ENCODE results near the gene EFEMP2. TPM values are rescaled to one million over a fixed set of nuclear protein-coding genes. Genes with fewer than 3 reads are reported as not detected.
A peak's percentile ranks its signal among the peaks of the same experiment; 100 is the strongest.

The EFEMP2 gene
- polyA plus RNA-seq, 1 donor (not counting 4 experiments of a cell fraction or from before 2014, with no cell fraction given), result 4.8 TPM

DNA sequence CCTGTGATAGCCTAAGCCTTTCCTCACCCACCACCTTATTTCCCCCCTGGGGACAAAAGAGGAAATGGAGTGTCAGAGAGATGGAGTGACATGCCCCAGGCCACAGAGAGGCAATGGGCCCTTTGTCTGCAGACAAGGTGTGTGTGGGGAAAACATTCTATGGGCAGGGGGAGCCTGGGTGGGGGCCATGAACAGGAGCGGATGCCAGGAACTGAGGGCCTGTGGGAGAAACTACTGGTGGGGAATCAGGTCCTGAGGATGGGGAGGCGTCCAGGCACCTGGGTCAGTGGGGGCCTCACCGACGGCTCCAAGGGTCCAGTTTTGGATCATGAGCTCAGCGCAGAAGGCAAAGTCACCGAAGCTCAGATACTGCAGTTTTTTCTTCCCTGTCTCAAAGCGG is 12.6 kb upstream of the EFEMP2 start:
- H3K36me3 ChIP-seq (ENCODE audit: control insufficient read depth in 2 of 2, extremely low read depth in 1 of 2, insufficient read depth in 2 of 2, low read length in 2 of 2), result peaks cover 31 to 46% of the 10 kb centered on the region in 2 experiments

DNA sequence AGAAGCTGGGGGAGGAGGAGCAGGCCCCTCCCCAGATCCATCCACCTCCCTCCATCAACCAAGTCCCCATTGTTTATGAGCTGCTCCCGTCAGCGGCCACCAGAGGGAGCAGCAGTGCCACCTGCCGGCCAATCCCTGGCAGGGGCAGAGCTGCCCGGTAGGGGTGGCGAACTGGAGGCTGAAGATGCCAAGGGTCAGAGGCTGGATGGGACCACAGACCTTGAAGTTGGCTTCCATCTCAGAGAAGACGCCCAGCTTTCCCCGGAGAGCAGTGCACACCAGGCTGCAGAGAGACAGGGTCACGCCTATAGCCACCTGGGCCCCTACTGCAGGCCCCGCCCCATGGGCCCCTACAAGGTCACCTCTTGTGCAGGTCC is 12.1 kb upstream of the EFEMP2 start:
- Histone ChIP-seq H3K79me2 (ENCODE audit: control insufficient read depth, insufficient read depth, low read length) (peaks cover 17% of the 10 kb centered on the region), H4K20me1 (ENCODE audit: control insufficient read depth, extremely low read depth, insufficient read depth, low read length) (no peaks in the 10 kb centered on the region), H3K27me3 (ENCODE audit: control insufficient read depth, extremely low read depth, insufficient read depth, low read length) (no peaks in the 10 kb centered on the region), H3K4me2 (ENCODE audit: control insufficient read depth, extremely low read depth, insufficient read depth, low read depth, low read length) (no peak overlapping the region), H3K4me1 (ENCODE audit: control insufficient read depth, extremely low read depth, insufficient read depth, low read length) (peaks cover 18% of the 10 kb centered on the region), H3K36me3 (ENCODE audit: control insufficient read depth in 2 of 2, extremely low read depth in 1 of 2, insufficient read depth in 2 of 2, low read length in 2 of 2) (peaks cover 31 to 46% of the 10 kb centered on the region in 2 experiments), H3K9me3 (ENCODE audit: control insufficient read depth, low read depth, low read length) (no peaks in the 10 kb centered on the region), H3K9me1 (ENCODE audit: control insufficient read depth, extremely low read depth, insufficient read depth, low read length) (no peaks in the 10 kb centered on the region), H3K27ac (ENCODE audit: control insufficient read depth, insufficient read depth, low read length) (no peak overlapping the region), H3K9ac (ENCODE audit: control insufficient read depth, extremely low read depth, insufficient read depth, low read length) (no peak overlapping the region), H3K4me3 (ENCODE audit: control insufficient read depth in 2 of 3, extremely low read depth in 1 of 3, insufficient read depth in 2 of 3, low read depth in 1 of 3, low read length in 3 of 3) (no peak overlapping the region), H2AFZ (ENCODE audit: control insufficient read depth, low read length) (no peak overlapping the region)
- TF ChIP-seq EZH2 (IDR thresholded peaks at IDR 0.05; ENCODE audit: low read length), result no peak
- TF ChIP-seq, protein P1, sequence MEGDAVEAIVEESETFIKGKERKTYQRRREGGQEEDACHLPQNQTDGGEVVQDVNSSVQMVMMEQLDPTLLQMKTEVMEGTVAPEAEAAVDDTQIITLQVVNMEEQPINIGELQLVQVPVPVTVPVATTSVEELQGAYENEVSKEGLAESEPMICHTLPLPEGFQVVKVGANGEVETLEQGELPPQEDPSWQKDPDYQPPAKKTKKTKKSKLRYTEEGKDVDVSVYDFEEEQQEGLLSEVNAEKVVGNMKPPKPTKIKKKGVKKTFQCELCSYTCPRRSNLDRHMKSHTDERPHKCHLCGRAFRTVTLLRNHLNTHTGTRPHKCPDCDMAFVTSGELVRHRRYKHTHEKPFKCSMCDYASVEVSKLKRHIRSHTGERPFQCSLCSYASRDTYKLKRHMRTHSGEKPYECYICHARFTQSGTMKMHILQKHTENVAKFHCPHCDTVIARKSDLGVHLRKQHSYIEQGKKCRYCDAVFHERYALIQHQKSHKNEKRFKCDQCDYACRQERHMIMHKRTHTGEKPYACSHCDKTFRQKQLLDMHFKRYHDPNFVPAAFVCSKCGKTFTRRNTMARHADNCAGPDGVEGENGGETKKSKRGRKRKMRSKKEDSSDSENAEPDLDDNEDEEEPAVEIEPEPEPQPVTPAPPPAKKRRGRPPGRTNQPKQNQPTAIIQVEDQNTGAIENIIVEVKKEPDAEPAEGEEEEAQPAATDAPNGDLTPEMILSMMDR (optimal IDR thresholded peaks at IDR 0.05 in 1 of 3, IDR thresholded peaks at IDR 0.05 in 1 of 3, conservative IDR thresholded peaks at IDR 0.05 in 1 of 3; ENCODE audit: extremely low read depth in 1 of 3, insufficient read depth in 2 of 3, low read length in 3 of 3), result peak; percentile 99 to 100 (median 99)
- FAIRE-seq (no peak), DNase-seq (ENCODE audit: low read depth, low spot score) (no peak)
- dilution Hi-C loops (cut with MboI; ENCODE audit: extremely low pct_ligation_motif_present, low sequenced_read_pairs), result no loop called here

More for the DNA sequence above, 12.6 kb upstream of the EFEMP2 start:
- peaks cover 17% of the 10 kb centered on the region for H3K79me2 ChIP-seq (ENCODE audit: control insufficient read depth, insufficient read depth, low read length)
- no peak for DNase-seq (ENCODE audit: low read depth, low spot score)
- no peaks in the 10 kb centered on the region for H3K9me3 ChIP-seq (ENCODE audit: control insufficient read depth, low read depth, low read length)
- H3K9me1 ChIP-seq (ENCODE audit: control insufficient read depth, extremely low read depth, insufficient read depth, low read length), result no peaks in the 10 kb centered on the region
- TF ChIP-seq EZH2 (IDR thresholded peaks at IDR 0.05; ENCODE audit: low read length), result no peak
- TF ChIP-seq, protein P1 (optimal IDR thresholded peaks at IDR 0.05 in 1 of 3, IDR thresholded peaks at IDR 0.05 in 1 of 3, conservative IDR thresholded peaks at IDR 0.05 in 1 of 3; ENCODE audit: extremely low read depth in 1 of 3, insufficient read depth in 2 of 3, low read length in 3 of 3), result no peak
- no peak for FAIRE-seq
- no peaks in the 10 kb centered on the region for H4K20me1 ChIP-seq (ENCODE audit: control insufficient read depth, extremely low read depth, insufficient read depth, low read length)
- H3K4me3 ChIP-seq (ENCODE audit: control insufficient read depth in 2 of 3, extremely low read depth in 1 of 3, insufficient read depth in 2 of 3, low read depth in 1 of 3, low read length in 3 of 3), result no peak overlapping the region
- no peak overlapping the region for H2AFZ ChIP-seq (ENCODE audit: control insufficient read depth, low read length)
- H3K27ac ChIP-seq (ENCODE audit: control insufficient read depth, insufficient read depth, low read length), result no peak overlapping the region
- H3K4me1 ChIP-seq (ENCODE audit: control insufficient read depth, extremely low read depth, insufficient read depth, low read length), result peaks cover 24% of the 10 kb centered on the region
- no peaks in the 10 kb centered on the region for H3K27me3 ChIP-seq (ENCODE audit: control insufficient read depth, extremely low read depth, insufficient read depth, low read length)
- H3K4me2 ChIP-seq (ENCODE audit: control insufficient read depth, extremely low read depth, insufficient read depth, low read depth, low read length), result no peak overlapping the region
- dilution Hi-C loops (cut with MboI; ENCODE audit: extremely low pct_ligation_motif_present, low sequenced_read_pairs), result no loop called here
- no peak overlapping the region for H3K9ac ChIP-seq (ENCODE audit: control insufficient read depth, extremely low read depth, insufficient read depth, low read length)

Measured in keratinocyte (primary cell).